GM21390 (cell line): ENCODE results near the gene TBC1D24.

ENCODE experiments used
- ATAC-seq: cut with Tn5 transposase; IDR thresholded peaks from one replicate; pipeline ENCODE4 v1.9.1; 2021; ENCODE audit not compliant: unreplicated experiment

Gene TBC1D24

DNA sequence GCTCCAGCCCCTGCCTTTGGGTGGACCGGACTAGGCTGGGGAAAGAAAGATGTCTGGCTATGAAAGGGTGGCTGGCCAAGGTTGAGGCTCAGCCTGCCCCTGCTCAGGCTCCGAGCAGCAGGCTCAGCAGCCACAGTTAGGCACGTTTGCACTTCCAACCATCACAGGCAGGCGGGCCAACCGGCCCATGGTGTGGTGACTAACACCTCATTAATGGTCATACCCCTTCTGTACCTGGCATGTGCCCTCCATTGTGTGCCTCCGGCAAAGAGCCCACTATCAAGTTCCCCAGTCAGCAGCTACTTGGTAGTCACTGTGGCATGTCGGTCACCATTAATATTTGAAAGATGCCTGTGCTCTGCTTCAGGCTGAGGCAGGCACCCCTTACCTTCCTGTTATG lies 6.7 kb downstream of the TBC1D24 start:
- ATAC-seq: no peak

DNA sequence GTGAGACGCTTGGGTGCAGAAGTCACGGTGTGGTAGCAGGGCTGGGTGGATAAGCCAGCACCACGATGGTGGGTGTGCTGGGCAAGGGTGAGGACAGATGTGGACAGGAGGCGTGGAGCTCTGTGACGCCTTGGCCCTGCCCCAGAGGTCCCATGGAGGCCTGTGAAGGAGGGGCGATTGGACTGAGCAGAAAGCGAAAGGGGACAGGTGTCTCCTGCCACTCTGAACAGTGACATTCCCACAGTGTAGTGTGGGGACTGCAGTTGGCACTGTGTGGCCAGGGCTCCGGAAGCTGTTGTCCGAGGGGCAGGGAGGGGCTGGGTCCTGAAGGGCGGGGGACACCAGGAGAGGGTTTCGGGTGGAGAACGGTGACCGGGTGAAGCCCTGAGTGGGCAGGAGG lies 7.3 kb downstream of the TBC1D24 start:
- ATAC-seq: no peak

DNA sequence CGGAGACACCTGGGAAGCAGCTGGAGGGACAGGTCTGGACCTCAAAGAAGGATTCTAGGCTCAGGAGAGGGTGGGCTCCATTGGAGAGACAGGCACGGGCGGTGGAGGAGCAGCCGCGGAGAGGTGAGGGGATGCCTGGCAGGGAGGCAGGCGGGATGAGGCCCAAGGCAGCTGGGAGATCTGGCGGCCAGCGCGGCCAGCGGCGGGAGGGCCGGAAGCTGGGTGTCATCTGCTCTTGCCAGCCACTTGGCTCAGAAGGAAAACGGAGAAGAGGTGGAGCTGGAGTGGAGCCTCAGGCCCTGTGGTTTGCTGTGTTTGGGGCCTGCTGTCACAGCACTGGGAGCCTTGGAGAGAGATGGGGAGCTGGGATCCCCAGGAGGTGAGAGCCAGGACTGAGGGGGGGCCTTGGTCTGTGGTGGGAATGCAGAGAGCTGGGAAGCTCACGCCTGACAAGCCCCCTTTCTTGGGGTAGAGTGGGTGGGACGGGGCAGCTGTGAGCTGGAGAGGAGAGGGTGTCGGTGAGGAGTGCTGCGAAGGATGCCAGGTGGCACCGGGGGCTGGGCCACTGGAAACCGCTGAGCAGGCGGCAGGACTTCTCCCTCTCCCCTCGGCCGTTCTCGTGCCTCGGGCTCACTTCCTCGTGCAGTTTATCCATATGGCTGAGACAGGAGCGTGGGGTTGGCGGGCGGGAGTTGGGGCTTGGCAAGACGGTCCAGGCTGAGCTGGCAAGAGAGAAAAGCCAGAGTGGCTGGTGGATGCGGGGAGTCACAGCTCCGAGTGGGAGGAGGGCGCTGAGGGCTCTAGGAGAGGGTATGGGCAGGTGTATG lies 8.0 kb downstream of the TBC1D24 start:
- no peak for ATAC-seq

DNA sequence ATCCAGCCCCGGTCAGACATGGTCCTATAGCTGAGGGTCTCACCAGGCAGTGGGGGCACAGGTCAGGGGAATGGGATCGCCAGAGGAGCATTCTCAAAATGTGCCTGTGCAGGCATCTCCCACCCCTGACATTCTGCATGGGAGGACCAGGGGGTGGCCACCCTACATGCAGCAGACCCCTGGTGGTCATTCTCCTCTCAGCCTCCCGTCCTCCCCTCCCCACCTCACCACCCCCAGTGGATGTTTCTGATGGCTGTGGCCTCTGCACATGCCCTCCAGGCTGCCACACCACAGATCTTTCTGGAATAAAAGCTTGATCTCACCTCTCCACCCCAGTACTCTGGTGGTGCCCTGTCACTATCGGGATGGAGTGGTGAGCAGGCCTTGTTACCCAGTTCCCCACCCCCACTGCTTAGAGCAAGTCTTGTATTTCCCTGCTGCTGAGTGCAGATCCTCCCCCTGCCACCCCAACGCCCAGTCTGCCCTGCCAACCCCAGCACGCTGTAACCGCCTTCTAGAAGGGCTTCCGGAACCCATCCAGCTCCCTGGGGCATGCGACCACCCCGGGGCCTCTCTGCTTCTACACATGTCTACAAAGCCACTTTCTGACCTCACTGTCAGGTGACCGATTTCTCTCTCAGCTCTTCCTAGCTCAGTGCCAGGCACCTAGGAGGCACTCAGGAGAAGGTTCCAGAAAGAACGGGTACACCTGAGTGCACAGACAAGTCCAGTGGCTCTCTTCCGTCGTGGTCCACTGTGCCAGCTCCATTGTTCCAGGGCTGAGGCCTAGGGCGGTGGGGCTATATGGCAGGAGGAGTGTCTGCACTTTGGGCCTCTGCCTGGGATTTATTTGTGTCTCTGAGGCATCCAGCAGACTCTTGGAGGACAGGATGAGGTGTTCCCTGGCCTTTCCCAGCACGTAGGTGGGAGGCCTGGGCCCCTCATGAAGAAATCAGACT lies 9.3 kb downstream of the TBC1D24 start:
- ATAC-seq: no peak

DNA sequence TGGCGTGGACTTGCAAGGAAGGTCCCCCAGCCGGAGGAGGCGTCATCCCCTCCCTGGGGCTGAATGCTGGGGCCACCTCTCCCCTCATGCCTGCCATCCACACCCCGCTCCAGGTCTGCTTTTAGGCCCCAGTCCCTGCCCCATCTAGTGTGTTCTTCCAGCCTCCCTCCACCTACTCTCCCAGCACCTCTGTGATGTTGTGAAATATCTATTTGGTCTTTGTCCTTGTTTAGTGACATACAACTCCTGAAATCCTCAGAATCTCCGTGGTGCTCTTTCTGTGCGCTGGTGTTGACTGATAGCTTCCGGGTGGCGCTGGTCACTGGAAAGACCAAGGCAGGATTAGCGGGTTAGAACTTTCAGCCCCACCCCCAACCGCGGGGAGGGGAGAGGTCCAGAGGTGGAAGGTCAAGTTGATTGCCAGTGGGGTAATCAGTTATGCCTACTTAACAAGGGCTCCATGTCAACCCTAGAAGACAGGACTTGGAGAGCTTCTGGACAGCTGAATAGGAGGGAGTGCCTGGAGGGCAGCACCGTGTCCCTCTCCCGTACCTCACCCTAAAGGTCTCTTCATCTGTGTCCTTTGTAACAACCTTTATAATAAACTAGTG lies 10.1 kb downstream of the TBC1D24 start:
- ATAC-seq: no peak

DNA sequence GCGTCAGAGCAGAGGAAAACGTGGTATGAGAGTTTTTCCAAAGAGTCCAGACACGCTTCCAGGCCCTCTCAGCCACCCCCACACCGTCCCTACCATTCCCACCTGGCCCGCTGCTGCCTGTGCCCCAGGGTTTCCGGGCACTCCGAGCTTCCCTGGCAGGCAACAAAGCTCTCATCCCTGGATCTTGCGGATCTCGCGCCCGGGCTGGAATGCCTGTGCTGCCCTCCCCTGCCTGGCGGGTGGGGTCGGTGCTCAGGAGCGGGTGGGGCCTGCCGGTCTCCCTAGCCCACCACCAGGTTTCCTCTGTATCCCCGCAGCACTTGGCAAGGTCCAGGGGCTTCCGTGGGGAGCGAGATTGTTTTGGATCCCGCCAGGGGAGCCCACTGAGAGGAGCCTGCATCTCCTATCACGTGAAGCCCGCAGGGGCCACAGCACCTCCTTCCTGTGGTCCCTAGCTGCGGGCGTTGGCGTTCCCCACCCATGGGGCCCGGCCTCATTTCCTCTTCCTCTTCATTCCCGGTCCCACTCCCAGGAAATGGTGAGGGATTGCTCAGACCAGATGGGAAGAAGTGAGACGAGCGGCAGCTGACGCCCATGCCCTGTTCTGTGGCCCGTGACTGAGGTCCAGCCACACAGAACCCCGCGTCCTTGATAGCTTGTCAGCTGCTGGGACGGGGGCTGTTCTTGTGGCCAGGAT lies 11.0 kb downstream of the TBC1D24 start:
- no peak for ATAC-seq

DNA sequence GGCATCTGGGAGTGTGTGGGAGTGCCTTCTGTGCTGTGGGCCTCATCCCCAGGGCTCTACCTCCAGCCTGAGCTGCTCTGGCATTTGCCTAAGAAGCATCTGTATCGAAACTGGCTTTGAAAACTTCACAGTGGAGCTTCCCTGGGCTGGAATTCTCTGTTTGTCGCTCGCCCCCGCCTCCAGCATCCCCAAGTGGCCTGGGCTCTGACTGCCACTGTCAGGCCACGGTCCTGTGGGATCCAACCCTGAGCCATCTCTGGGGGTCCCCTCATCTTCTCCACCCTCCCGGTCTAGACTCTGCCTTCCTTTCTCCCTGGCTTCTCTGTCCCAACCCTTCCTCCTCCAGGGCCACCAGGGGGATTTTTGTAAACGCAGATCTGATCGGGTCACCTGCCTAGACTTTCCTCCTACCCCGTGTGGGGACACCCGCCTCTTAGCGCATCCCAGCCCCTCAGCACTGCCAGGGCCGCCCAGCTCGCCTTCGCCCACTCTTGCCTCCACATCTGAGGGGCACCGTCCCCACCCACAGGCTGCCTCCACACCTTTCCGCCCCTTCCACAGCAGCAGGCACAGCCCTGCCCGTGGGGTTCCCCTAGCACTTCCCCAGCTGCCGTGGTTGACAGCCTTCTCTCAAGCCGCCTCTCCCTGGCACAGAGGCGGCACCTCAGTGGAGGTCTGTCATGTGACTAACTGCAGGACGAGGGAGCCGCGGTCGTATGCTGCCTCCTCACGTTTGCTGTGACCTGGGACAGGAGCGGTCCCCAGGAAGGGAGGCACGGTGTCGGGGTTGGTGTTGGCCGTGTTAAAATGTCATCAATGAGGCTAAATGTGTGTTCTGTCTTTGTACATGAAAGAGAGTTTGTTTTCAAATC lies 12.0 kb downstream of the TBC1D24 start:
- ATAC-seq: no peak

DNA sequence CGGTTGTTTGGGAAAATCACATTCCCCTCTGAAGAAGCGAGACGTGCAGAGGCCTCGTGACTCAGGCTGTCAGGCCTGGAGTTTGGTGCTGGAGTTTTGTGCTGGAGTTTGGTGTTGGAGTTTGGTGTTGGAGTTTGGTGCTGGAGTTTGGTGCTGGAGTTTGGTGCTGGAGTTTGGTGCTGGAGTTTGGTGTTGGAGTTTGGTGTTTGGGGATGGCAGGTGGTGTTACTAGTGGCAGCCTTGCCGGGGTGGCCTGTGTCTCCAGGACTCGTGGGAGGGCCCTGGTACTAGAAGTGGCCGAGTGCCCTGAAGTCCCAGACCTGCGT lies 12.6 kb downstream of the TBC1D24 start:
- no peak for ATAC-seq

DNA sequence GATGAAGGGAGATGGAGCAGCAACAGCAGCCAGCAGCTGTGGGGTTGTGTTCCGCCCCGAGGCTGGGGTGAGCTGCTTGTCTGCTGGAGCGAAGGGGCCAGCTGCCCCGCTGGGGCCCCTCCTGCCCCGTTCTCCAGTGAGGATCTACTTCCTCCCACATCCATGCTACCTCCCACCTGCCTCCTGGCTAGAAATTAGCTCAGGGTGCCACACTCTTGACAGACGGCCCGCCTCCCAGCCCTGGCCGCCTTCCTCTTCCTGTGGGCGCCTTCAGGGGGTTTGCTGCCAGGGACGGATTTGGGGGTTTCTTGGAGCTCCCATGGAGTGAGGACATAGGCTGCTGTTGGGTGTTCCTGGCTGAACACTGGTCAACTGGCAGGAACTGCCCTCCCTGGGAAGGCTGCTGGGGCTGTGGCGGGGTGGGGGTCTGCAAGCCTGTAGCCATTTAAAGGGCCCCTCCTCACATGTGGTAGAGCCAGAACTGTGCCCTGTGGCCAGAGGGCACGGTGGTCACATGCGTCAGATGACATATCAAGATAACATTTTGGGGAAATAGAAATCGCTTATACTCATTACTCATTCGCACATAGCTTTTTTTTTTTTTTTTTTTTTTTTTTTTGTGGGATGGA lies 13.1 kb downstream of the TBC1D24 start:
- no peak for ATAC-seq

DNA sequence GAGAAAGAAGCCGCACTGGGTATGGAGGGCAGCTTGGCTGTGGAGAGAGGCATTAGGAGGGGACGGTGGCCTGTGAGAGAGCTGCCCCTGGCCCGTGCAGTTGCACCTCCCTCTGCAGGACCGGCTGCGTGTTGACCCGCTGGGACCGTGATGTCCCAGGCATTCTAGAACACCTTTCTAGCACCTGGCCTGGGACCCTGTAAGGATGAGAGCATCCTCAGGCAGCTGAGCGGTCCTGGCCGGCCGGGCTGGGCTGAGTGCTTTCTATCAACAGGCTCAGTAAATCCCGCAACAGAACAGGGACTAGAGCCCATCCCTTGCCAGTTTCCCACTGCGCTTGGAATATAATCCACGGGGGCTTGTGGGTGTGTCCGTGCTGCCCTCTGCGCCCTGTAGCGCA lies 14.7 kb downstream of the TBC1D24 start:
- no peak for ATAC-seq

DNA sequence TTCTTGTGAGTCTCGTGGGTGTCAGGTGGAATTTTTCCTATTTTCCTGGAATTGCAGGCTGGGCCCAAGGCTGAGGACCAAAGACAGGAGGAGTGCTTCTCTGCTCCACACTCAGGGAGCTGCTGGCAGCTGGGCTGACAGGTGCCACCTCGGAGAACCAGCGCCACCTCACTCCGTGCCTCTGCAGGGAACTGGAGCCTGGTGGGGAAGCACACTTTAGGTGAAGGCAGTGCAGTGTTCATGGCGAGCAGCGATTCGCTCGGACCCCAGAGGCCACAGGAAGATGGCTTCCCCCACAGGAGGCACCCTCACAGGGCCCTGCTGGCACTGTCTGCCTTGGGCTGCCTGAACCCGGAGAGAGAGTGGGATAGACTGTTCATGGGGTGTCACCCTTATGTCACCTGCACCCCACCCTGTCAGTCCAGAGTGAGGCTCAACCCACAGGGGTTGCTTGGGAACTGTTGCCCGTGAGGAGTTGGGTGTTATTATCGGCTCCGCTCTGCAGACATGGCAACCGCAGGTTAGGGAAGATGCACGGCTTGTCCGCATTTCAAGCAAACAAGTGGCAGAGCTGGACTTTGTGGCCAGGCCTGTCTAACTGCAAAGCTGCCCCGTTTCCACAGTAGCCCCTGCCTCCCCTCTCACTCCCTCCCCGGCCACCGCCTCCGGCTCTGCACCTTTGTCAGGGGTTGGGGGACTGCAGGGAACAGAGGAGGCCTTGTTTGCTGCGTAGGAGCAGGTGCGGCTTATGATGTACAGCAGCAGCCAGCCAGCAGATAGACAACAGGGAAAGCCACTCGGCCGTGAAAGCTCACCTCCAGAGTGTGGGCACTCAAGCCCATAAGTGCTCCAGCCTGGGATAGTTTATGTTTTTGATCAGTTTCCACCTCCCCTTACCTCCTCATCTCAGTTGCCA lies 15.5 kb downstream of the TBC1D24 start:
- ATAC-seq: no peak

DNA sequence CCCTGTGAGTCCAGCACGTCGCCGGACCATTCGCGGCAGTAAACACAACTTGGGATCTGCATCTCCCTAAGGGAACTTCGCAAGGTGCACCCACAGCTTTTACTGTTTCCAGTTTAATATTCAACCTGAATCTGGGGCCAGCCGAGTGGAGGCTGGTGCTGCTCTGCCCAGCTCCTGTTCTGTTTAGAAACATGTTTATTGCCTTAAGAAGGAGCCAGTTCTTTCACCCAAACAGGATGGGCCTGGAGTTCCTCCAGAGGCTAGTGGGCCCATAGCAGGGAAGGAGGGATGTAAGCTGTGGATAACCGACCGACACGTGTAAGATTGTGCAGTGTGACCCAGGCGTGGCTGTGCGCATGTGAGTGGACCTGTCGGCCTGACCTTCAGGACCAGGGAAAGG lies 17.4 kb downstream of the TBC1D24 start:
- ATAC-seq: no peak

DNA sequence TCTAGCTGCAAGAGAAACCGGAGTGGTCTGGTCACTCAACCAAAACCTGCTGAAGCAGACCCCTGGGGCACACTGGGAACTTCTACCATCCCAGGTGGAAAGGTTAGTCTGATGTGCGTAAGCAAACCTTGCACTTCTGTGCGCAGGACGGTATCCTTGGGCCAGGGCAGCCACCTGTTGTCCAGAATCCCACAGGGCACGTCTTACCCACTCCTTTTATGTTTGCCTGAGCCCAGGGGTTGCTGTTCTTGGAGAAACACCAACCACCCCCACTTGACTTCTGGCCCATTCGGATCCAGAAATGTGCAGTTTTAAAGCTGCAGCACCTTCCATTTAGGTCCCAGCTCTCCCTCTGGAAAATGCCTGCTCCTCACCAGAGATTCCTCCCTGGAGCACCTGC lies 18.7 kb downstream of the TBC1D24 start:
- ATAC-seq: no peak

DNA sequence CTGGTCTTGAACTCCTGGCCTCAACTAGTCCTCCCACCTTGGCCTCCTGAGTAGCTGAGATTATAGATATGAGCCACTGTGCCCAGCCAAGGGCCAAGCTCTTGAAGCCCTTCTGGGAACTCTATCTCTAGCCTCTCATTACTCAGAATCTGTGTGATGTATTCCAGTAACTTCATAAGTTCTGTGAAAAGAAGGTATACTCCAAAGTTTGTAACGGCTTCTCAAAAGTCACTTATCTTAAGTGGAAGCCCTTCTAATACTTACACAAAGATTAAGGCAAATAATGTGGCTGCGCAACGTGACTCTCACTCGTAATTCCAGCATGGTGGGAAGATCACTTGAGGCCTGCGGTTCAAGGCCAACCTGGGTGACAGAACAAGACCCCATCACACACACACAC lies 19.7 kb downstream of the TBC1D24 start:
- ATAC-seq: no peak

DNA sequence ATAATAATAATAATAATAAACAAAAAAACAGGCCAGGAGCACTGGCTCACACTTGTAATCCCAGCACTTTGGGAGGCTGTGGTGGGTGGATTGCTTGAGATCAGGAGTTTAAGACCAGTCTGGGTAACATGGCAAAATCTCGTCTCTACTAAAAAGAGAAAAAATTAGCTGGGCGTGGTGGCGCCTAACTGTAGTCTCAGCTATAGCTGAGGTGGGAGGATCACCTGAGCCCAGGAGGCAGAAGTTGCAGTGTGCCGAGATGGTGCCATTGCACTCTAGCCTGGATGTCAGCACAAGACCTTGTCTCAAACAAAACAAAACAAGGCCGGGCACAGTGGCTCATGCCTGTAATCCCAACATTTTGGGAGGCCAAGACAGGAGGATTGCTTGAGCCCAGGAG lies 20.1 kb downstream of the TBC1D24 start:
- no peak for ATAC-seq

DNA sequence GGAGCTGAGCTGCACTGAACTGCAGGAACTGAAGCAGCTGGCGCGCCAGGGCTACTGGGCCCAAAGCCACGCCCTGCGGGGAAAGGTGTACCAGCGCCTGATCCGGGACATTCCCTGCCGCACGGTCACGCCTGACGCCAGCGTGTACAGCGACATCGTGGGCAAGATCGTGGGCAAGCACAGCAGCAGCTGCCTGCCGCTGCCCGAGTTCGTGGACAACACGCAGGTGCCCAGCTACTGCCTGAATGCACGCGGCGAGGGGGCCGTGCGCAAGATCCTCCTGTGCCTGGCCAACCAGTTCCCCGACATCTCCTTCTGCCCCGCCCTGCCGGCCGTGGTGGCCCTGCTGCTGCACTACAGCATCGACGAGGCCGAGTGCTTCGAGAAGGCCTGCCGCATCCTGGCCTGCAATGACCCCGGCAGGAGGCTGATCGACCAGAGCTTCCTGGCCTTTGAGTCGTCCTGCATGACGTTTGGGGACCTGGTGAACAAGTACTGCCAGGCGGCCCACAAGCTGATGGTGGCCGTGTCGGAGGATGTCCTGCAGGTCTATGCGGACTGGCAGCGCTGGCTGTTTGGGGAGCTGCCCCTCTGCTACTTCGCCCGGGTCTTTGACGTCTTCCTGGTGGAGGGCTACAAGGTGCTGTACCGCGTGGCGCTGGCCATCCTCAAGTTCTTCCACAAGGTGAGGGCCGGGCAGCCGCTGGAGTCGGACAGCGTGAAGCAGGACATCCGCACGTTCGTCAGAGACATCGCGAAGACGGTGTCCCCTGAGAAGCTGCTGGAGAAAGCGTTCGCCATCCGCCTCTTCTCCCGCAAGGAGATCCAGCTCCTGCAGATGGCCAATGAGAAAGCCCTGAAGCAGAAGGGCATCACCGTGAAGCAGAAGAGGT lies 21.5 kb downstream of the TBC1D24 start:
- no peak for ATAC-seq

DNA sequence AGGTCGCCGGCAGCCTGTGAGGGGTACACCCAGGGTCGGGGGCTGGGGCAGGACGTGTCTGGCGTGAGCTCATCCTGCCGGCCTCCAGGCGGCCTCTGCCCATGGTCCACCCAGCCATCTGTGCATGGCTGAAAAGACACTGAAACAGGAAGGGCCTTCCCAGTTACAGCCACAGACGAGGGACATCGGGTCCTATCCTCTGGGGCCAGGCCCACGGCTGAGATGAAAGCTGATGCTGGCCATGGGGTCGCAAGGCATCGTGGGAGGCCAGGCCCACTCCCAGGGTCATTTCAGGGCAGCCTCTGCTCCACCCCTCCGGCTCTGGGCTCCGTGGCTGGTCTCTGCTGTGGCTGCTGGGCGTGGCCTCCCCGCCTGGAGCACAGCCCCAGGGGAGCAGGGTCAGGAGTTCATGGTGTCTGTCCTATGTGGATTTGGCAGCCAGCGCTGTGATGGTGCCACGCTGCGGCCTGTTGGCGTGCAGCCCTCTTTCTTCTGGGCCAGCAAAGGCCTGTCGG lies 22.2 kb downstream of the TBC1D24 start:
- no peak for ATAC-seq
